GM18502 (cell line): ENCODE measurements around the gene CDKL1.
"Not testable (repeated sequence)": the region's sequence is repeated elsewhere in the genome, so short reads cannot be mapped to it uniquely, and the experiment has no call there.

Experiments used
- ATAC-seq: cut with Tn5 transposase; IDR thresholded peaks from one replicate; pipeline ENCODE4 v1.9.1; 2021; ENCODE audit warnings: mild to moderate bottlenecking; ENCODE audit not compliant: unreplicated experiment, poor library complexity

The CDKL1 gene

GRCh38 chr14:50339178-50339804 lies 57.4 kb downstream of the CDKL1 start:
- ATAC-seq: no peak

- ATAC-seq: no peak
These were observed 58.1 kb downstream of the CDKL1 start for GRCh38 chr14:50338587-50338986.

DNA sequence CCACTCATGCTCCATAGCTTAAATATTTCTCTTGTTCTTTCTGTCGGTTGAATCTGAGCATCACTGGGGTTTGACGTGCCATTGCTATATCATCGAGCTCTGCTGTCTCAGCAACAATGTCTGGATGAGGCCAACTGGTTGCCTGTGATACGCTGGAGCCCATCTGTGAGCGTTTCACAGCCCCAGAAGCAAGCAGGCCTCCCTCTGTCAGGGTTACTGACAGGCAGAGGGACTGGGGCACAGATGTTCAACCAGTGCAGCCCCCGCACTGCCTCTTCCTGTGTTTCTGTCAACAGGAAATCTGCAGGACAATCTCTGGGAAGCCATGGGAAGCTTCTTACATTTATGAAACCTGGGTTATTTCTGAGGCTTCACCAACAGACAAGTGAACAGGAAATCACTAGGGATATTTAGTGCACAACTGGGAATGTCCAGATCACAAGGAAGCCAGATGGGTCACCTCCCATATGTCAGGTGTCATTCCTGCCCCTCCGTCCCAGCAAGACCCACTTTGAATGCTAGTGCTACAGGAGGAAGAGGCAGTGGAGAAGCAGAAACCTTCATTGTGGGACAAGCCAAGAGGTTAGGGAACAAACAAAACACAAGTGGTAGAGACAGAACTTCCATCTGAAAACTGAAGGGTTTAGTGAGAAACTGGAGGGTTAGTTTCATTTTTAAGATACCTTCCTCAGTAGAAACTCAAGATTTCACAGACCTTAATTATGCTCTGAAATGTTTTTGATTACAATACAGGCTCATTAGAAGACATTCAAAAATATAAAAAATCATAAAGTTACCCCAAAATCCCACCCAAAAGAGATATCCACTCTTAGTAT lies 60.5 kb downstream of the CDKL1 start:
- ATAC-seq: no peak

- no peak for ATAC-seq
These were observed 61.3 kb downstream of the CDKL1 start for GRCh38 chr14:50335389-50335788.

- ATAC-seq: no peak
These were observed 62.5 kb downstream of the CDKL1 start for GRCh38 chr14:50334211-50334610.

GRCh38 chr14:50333014-50333509 lies 63.6 kb downstream of the CDKL1 start:
- ATAC-seq: no peak

DNA sequence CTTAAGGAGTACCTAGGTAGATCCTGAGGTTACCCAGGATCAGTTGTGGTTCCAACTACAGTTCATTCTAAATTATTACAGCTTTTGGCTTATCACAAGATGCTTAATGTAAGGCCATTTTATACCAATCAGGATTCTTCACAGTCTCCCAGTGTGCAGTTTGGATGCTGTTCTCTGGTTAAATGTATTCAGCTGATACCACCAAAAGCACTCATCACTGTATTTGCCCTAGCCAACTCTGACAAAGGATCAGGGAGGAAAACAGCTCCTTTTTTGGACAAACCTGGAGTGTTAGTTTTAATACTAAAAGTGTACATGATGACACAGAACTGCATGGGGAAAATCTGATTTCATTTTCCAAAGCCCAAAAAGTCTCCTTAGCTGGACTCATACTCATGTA lies 65.1 kb downstream of the CDKL1 start:
- ATAC-seq: no peak

DNA sequence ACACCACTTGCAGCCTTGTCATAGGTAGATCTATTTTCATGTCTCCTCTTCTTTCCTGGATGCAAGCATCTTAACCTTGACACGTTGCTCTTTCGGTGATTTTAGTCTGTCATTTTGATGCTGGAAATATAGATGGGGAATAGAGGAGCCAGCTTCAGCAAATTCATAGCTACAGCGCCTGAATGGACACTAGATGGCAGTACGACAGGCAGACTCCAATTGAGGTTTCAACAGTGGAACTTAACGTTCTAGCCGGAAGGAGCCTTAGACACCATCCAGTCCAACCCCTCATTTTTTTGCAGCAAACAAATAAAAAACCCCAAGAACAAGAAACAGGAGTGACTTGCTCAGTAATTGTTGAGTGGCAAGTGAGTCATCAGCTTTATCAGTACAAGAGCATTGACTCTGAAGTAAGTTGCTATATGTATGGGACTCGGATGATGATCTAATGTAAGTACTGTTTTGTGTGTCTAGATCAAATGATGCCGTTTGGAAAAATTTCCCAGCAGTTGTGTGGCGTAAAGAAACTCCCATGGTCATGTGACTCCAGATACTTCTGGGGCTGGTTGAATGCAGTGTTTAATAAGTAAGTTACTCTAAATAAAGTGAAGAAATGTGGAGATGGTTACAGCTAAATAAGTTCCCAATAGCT lies 75.5 kb downstream of the CDKL1 start:
- ATAC-seq: peak; percentile 91

GRCh38 chr14:50320283-50320682 lies 76.4 kb downstream of the CDKL1 start:
- no peak for ATAC-seq

GRCh38 chr14:50319721-50320120 lies 77.0 kb downstream of the CDKL1 start:
- ATAC-seq: no peak

DNA sequence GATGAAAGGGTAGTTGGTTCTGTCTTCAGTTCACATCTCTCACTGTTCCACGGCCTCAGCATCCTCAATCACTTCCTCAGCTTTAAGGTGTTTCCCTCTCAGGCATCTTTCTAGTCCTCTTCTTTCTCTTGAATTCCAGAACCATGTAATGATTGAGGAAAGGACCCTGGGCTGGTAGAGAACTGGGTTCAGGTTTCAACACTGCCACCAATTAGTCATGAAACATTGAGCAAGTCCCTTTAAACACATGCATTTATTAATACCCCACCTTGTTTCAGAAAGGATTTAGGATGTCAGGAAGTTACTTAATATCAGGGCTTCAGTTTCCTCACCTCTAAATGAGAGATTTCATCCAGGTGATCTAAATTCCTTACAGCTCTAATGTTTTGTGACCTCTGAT lies 77.4 kb downstream of the CDKL1 start:
- ATAC-seq: no peak

DNA sequence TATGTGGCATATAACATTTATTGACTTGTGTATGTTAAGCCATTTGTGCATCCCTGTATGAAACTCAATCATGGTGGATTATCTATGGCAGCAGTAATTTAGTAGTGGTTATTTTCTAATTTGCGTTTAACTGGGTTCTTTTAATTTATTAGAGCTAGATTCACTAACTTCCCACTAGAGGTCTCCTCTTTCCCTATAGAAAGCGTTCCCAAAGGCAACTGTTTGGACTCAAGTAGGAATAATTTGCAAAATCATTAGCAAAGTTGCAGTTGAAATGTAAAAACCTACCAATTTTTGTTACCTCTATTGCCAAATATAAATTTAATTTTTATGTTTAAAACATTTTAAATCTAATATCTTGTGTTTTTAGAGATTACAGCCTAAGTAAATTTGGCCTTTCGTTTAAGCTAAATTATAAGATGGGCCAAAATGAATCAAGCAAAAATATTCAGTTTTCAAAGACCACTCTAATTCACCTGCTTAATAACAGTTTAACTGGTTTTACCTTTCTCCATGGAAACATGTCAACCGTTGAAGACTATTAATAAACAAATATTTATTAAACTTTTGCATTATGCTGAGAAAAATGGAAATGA lies 78.6 kb downstream of the CDKL1 start:
- no peak for ATAC-seq

DNA sequence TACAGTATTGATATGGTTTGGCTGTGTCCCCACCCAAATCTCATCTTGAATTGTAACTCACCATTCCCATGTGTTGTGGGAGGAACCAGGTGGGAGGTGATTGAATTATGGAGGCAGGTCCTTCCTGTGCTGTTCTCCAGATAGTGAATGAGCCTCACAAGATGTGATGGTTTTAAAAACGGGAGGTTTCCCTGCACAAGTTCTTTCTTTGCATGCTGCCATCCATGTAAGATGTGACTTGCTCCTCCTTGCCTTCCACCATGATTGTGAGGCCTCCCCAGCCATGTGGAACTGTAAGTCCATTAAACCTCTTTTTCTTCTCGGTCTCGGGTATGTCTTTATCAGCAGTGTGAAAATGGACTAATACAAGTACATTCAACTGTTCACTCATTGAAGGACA lies 82.6 kb downstream of the CDKL1 start:
- not testable (repeated sequence) for ATAC-seq

DNA sequence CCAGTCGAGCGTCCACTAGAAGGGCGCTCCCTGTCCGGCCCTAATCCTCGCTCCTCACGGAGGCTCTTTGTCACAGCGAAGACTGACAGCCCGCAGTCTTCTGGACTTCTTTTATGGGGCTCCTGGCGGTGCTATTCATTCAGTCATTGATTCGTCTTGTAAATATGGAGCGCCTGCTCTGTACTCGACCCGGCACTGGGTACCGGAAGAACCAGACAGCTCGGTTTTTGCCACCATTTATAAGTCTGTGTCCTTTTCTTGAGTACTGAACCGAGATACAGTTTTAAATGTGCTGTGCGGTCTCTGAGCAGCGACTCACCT lies 84.0 kb downstream of the CDKL1 start:
- peak; percentile 28 for ATAC-seq

- peak; percentile 95 for ATAC-seq
These were observed 84.5 kb downstream of the CDKL1 start, which contains the start of the genes DMAC2L and L2HGDH for GRCh38 chr14:50311972-50312733. TSS of gene DMAC2L (plus strand) at chr14:50312324. CDS start at chr14:50321488, 9,164 bp downstream. TSS of gene L2HGDH (minus strand) at chr14:50312229. CDS start at chr14:50312150, 79 bp downstream.

- ATAC-seq: no peak
These were observed 85.2 kb downstream of the CDKL1 start for GRCh38 chr14:50311337-50311971.

GRCh38 chr14:50310445-50310844 lies 86.2 kb downstream of the CDKL1 start:
- no peak for ATAC-seq

- no peak for ATAC-seq
These were observed 88.2 kb downstream of the CDKL1 start for GRCh38 chr14:50308363-50308915.

DNA sequence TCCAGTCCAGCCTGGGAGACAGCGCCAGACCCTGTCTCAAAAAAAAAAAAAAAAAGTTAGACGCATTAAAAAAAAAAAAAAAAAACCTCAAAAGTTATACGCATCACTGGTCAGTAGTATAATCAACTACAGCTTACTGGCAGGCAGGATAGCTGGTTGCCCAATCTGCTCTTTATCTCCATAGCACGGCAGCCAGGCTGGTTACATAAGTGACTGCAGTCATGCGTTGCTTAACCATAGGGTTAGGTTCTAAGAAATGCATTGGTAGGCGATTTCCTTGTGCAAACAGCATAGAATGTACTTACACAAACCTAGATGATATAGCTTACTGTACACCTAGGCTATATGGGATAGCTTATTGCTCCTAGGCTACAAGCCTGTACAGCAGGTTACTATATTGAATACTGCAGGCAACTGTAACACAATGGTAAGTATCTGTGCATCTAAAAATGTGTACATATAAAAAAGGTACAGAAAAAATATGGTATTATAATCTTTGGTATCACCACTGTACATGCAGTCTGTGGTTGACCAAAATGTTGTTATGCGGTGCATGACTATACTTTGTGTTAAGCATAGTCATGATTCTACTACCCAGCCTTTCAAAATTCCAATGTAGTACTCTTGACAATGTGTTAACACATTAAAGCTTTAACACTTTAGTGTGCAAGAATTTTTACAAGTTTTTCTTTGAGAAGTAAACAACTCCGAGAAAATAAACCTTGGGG lies 92.8 kb downstream of the CDKL1 start:
- no peak for ATAC-seq
